SHP77 (cell line): ENCODE results near the gene PCED1A.

Experiments used
- DNase-seq, 2 experiments: peaks; one replicate each; lab custom pipeline; 2025; lab: John Stamatoyannopoulos, UW

PCED1A gene

GRCh38 chr20:2804852-2805688 lies 35.4 kb downstream of the PCED1A start:
- DNase-seq: no peak

GRCh38 chr20:2804041-2804828 lies 36.2 kb downstream of the PCED1A start:
- no peak for DNase-seq

GRCh38 chr20:2801286-2801728 lies 39.1 kb downstream of the PCED1A start:
- DNase-seq: no peak

- DNase-seq: no peak
These were observed 39.8 kb downstream of the PCED1A start, which contains the start of gene CPXM1 for GRCh38 chr20:2800521-2801285. Gene CPXM1 (minus strand): TSS chr20:2800627. CDS start chr20:2800572, 55 bp downstream.

- DNase-seq: no peak
These were observed 40.6 kb downstream of the PCED1A start for GRCh38 chr20:2799688-2800520.

- DNase-seq: no peak
These were observed 41.2 kb downstream of the PCED1A start for GRCh38 chr20:2799271-2799670.

- no peak for DNase-seq
These were observed 41.6 kb downstream of the PCED1A start for GRCh38 chr20:2798814-2799213.

- no peak for DNase-seq
These were observed 42.2 kb downstream of the PCED1A start for GRCh38 chr20:2798095-2798805.

- no peak for DNase-seq
These were observed 43.1 kb downstream of the PCED1A start for GRCh38 chr20:2797136-2797983.

- DNase-seq: no peak
These were observed 44.3 kb downstream of the PCED1A start for GRCh38 chr20:2796011-2796660.

GRCh38 chr20:2795451-2795850 lies 45.0 kb downstream of the PCED1A start:
- no peak for DNase-seq

GRCh38 chr20:2794866-2795447 lies 45.5 kb downstream of the PCED1A start:
- no peak for DNase-seq

GRCh38 chr20:2794202-2794748 lies 46.2 kb downstream of the PCED1A start:
- DNase-seq: no peak

GRCh38 chr20:2793471-2793870 lies 47.0 kb downstream of the PCED1A start:
- no peak for DNase-seq
